HG02623 (cell line): ENCODE results near the gene HEPACAM2.
A peak's percentile ranks its signal among the peaks of the same experiment; 100 is the strongest.

ENCODE experiments used
- ATAC-seq: cut with Tn5 transposase; IDR thresholded peaks from one replicate; pipeline ENCODE4 v1.9.1; 2021; ENCODE audit warnings: moderate library complexity; ENCODE audit not compliant: unreplicated experiment

Gene HEPACAM2

GRCh38 chr7:93203496-93203895, 22.8 kb downstream of the HEPACAM2 start:
- ATAC-seq: no peak

GRCh38 chr7:93202594-93203250, 23.5 kb downstream of the HEPACAM2 start:
- no peak for ATAC-seq

- ATAC-seq: no peak
These were observed 27.8 kb downstream of the HEPACAM2 start for GRCh38 chr7:93198472-93198871.

GRCh38 chr7:93196336-93196735, 29.9 kb downstream of the HEPACAM2 start:
- no peak for ATAC-seq

- no peak for ATAC-seq
These were observed 31.9 kb downstream of the HEPACAM2 start for GRCh38 chr7:93194386-93194785.

- ATAC-seq: no peak
These were observed 37.2 kb downstream of the HEPACAM2 start for GRCh38 chr7:93188870-93189634.

GRCh38 chr7:93185303-93186027, 40.8 kb downstream of the HEPACAM2 start:
- ATAC-seq: no peak

GRCh38 chr7:93179173-93179572, 47.1 kb downstream of the HEPACAM2 start:
- no peak for ATAC-seq

- ATAC-seq: no peak
These were observed 48.1 kb downstream of the HEPACAM2 start for GRCh38 chr7:93178213-93178612.

GRCh38 chr7:93176992-93177580, 49.2 kb downstream of the HEPACAM2 start:
- ATAC-seq: no peak

GRCh38 chr7:93175219-93175618, 51.0 kb downstream of the HEPACAM2 start:
- no peak for ATAC-seq

- no peak for ATAC-seq
These were observed 53.6 kb downstream of the HEPACAM2 start for GRCh38 chr7:93172683-93173082.

- ATAC-seq: no peak
These were observed 54.6 kb downstream of the HEPACAM2 start for GRCh38 chr7:93171606-93172226.

GRCh38 chr7:93165447-93165846, 60.8 kb downstream of the HEPACAM2 start:
- peak; percentile 98 for ATAC-seq

- ATAC-seq: no peak
These were observed 61.5 kb downstream of the HEPACAM2 start for GRCh38 chr7:93164766-93165165.

- ATAC-seq: no peak
These were observed 65.0 kb downstream of the HEPACAM2 start for GRCh38 chr7:93161181-93161762.

GRCh38 chr7:93160410-93160809, 65.9 kb downstream of the HEPACAM2 start:
- no peak for ATAC-seq

- no peak for ATAC-seq
These were observed 66.8 kb downstream of the HEPACAM2 start for GRCh38 chr7:93159490-93159889.

- ATAC-seq: no peak
These were observed 69.4 kb downstream of the HEPACAM2 start for GRCh38 chr7:93156884-93157283.

GRCh38 chr7:93150200-93150835, 76.0 kb downstream of the HEPACAM2 start:
- ATAC-seq: no peak
